K562 (cell line): ENCODE data around the gene ZNF195. TPM values are rescaled to one million over a fixed set of nuclear protein-coding genes. Genes with fewer than 3 reads are reported as not detected.

Source experiments
- CHD1 ChIP-seq: fragments of 200-600 bp; sonication (generic); IDR thresholded peaks from one replicate; pipeline ENCODE4 v1.6.1; 2012; ENCODE audit warnings: mild to moderate bottlenecking, moderate library complexity, low read length, inconsistent platforms
- CTBP1 ChIP-seq: fragments of 450-650 bp; IDR thresholded peaks from 2 replicates; pipeline ENCODE4 v1.6.1; 2016; ENCODE audit warnings: borderline replicate concordance
- CXXC5 ChIP-seq: fragments of 250-450 bp; sonication (Bioruptor Pico); IDR thresholded peaks from 2 replicates; pipeline ENCODE4 v1.8.0; 2022; ENCODE audit warnings: inconsistent platforms, mild to moderate bottlenecking, moderate library complexity
- DMBX1 ChIP-seq: fragments of 250-450 bp; sonication (Bioruptor Pico); IDR thresholded peaks from 2 replicates; pipeline ENCODE4 v1.8.0; 2022; ENCODE audit warnings: inconsistent platforms, mild to moderate bottlenecking, moderate library complexity, borderline replicate concordance
- POLR2H ChIP-seq: IDR thresholded peaks from 2 replicates; pipeline ENCODE4 v1.6.1; 2016; ENCODE audit warnings: missing genetic modification characterization, low read depth, mild to moderate bottlenecking, control low read depth, missing compliant biosample characterization, moderate library complexity
- SMARCE1 ChIP-seq: fragments of 450-650 bp; IDR thresholded peaks from 2 replicates; pipeline ENCODE4 v1.7.1; 2016; ENCODE audit warnings: mild to moderate bottlenecking
- polyA plus RNA-seq, 8 experiments: library from polyadenylated mRNA; depleted of rRNA in 4 of 8; stranded (reverse) in 5 of 8; unstranded in 3 of 8; fragments of >200 nt; fragmentation: Nextera tagmentation in 2 of 8; fragmentation: Illumina TruSeq in 1 of 8; extraction: Ambion mirVana in 2 of 8; extraction: Trizol in 1 of 8; gene quantifications; 2 replicates each; pipeline versions ENCODE4 v1.2.1 to v1.2.3, GENCODE V29; 2011 to 2014; ENCODE audit warnings: inconsistent platforms in 1 of 8, missing spikeins in 1 of 8
- total RNA-seq, 7 experiments: library from RNA; depleted of rRNA in 6 of 7; stranded (reverse); fragments of >200 nt in 6 of 7; fragmentation: Illumina TruSeq in 2 of 7; extraction: Trizol in 2 of 7; gene quantifications; 2 replicates each; pipeline versions ENCODE4 v1.2.1 to v1.2.3, GENCODE V29; 2011 to 2021; ENCODE audit warnings: low replicate concordance in 1 of 7
- TF ChIP-seq, protein P1 (sequence below): fragments of 450-650 bp; IDR thresholded peaks from 2 replicates; pipeline ENCODE4 v1.6.1; 2016; ENCODE audit warnings: mild to moderate bottlenecking, moderate library complexity
- TF ChIP-seq, protein P2 (sequence below): fragments of 250-450 bp; sonication (Bioruptor Pico); IDR thresholded peaks from 2 replicates; pipeline ENCODE4 v1.4.0; 2020

Gene ZNF195
- total and polyA plus RNA-seq, 9 of the 15 experiments (the other 6 are each of a cell fraction or from before 2014, with no cell fraction given) = 42.1 to 75.5 (median 60.4) TPM

DNA sequence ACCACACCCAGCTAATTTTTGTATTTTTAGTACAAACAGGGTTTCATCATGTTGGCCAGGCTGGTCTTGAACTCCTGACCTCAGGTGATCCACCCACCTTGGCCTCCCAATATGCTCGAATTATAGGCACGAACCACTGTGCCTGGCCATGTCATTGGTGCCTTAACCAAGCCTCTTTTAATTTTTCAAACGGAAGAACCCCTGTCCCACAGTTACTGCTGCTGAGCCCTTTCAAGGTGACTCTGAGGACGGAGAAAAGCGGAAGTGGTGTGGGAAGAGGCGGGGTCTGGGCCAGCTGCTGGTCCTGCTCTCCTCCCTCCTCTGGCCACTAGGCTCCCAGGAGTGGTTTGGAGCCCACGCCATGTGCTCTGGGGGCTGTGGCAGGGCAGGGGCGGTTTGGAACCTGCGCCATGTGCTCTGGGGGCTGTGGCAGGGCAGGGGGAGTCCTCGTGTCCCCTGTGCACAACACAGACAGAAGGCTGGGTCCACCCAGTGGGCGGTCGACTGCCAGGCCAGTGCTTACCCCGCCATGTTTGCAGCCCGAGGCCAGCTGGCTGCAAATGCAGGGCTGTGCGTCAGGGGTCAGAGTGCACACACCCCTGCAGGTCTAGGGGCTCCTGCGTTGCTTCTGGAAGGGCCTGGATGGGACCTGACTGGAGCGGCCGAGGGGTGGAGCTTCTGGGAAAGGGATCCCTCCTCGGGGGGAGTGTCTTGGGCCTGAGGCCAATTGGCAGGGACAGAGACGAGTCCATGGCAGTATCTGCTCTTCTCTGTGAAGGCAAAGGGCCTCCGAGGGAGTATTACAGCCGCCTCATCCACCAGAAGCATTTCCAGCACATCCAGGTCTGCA lies 25.4 kb upstream of the ZNF195 start (continued):
- TF ChIP-seq, protein P1, sequence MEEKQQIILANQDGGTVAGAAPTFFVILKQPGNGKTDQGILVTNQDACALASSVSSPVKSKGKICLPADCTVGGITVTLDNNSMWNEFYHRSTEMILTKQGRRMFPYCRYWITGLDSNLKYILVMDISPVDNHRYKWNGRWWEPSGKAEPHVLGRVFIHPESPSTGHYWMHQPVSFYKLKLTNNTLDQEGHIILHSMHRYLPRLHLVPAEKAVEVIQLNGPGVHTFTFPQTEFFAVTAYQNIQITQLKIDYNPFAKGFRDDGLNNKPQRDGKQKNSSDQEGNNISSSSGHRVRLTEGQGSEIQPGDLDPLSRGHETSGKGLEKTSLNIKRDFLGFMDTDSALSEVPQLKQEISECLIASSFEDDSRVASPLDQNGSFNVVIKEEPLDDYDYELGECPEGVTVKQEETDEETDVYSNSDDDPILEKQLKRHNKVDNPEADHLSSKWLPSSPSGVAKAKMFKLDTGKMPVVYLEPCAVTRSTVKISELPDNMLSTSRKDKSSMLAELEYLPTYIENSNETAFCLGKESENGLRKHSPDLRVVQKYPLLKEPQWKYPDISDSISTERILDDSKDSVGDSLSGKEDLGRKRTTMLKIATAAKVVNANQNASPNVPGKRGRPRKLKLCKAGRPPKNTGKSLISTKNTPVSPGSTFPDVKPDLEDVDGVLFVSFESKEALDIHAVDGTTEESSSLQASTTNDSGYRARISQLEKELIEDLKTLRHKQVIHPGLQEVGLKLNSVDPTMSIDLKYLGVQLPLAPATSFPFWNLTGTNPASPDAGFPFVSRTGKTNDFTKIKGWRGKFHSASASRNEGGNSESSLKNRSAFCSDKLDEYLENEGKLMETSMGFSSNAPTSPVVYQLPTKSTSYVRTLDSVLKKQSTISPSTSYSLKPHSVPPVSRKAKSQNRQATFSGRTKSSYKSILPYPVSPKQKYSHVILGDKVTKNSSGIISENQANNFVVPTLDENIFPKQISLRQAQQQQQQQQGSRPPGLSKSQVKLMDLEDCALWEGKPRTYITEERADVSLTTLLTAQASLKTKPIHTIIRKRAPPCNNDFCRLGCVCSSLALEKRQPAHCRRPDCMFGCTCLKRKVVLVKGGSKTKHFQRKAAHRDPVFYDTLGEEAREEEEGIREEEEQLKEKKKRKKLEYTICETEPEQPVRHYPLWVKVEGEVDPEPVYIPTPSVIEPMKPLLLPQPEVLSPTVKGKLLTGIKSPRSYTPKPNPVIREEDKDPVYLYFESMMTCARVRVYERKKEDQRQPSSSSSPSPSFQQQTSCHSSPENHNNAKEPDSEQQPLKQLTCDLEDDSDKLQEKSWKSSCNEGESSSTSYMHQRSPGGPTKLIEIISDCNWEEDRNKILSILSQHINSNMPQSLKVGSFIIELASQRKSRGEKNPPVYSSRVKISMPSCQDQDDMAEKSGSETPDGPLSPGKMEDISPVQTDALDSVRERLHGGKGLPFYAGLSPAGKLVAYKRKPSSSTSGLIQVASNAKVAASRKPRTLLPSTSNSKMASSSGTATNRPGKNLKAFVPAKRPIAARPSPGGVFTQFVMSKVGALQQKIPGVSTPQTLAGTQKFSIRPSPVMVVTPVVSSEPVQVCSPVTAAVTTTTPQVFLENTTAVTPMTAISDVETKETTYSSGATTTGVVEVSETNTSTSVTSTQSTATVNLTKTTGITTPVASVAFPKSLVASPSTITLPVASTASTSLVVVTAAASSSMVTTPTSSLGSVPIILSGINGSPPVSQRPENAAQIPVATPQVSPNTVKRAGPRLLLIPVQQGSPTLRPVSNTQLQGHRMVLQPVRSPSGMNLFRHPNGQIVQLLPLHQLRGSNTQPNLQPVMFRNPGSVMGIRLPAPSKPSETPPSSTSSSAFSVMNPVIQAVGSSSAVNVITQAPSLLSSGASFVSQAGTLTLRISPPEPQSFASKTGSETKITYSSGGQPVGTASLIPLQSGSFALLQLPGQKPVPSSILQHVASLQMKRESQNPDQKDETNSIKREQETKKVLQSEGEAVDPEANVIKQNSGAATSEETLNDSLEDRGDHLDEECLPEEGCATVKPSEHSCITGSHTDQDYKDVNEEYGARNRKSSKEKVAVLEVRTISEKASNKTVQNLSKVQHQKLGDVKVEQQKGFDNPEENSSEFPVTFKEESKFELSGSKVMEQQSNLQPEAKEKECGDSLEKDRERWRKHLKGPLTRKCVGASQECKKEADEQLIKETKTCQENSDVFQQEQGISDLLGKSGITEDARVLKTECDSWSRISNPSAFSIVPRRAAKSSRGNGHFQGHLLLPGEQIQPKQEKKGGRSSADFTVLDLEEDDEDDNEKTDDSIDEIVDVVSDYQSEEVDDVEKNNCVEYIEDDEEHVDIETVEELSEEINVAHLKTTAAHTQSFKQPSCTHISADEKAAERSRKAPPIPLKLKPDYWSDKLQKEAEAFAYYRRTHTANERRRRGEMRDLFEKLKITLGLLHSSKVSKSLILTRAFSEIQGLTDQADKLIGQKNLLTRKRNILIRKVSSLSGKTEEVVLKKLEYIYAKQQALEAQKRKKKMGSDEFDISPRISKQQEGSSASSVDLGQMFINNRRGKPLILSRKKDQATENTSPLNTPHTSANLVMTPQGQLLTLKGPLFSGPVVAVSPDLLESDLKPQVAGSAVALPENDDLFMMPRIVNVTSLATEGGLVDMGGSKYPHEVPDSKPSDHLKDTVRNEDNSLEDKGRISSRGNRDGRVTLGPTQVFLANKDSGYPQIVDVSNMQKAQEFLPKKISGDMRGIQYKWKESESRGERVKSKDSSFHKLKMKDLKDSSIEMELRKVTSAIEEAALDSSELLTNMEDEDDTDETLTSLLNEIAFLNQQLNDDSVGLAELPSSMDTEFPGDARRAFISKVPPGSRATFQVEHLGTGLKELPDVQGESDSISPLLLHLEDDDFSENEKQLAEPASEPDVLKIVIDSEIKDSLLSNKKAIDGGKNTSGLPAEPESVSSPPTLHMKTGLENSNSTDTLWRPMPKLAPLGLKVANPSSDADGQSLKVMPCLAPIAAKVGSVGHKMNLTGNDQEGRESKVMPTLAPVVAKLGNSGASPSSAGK = peak; percentile 97
- 0 out of 2 replicates have a peak, but pooled peaks have one; percentile 24 for TF ChIP-seq CTBP1
- peak; percentile 51; the same call in 1 of the 2 replicates for TF ChIP-seq DMBX1 (CRISPR knock-in tag)
- TF ChIP-seq CXXC5 (CRISPR knock-in tag) = peak; percentile 59
- TF ChIP-seq POLR2H (tag) = peak; percentile 59; the same call in 1 of the 2 replicates
- peak; percentile 41; the same call in 1 of the 2 replicates for TF ChIP-seq SMARCE1
- peak; percentile 81 for TF ChIP-seq CHD1
- TF ChIP-seq, protein P2, sequence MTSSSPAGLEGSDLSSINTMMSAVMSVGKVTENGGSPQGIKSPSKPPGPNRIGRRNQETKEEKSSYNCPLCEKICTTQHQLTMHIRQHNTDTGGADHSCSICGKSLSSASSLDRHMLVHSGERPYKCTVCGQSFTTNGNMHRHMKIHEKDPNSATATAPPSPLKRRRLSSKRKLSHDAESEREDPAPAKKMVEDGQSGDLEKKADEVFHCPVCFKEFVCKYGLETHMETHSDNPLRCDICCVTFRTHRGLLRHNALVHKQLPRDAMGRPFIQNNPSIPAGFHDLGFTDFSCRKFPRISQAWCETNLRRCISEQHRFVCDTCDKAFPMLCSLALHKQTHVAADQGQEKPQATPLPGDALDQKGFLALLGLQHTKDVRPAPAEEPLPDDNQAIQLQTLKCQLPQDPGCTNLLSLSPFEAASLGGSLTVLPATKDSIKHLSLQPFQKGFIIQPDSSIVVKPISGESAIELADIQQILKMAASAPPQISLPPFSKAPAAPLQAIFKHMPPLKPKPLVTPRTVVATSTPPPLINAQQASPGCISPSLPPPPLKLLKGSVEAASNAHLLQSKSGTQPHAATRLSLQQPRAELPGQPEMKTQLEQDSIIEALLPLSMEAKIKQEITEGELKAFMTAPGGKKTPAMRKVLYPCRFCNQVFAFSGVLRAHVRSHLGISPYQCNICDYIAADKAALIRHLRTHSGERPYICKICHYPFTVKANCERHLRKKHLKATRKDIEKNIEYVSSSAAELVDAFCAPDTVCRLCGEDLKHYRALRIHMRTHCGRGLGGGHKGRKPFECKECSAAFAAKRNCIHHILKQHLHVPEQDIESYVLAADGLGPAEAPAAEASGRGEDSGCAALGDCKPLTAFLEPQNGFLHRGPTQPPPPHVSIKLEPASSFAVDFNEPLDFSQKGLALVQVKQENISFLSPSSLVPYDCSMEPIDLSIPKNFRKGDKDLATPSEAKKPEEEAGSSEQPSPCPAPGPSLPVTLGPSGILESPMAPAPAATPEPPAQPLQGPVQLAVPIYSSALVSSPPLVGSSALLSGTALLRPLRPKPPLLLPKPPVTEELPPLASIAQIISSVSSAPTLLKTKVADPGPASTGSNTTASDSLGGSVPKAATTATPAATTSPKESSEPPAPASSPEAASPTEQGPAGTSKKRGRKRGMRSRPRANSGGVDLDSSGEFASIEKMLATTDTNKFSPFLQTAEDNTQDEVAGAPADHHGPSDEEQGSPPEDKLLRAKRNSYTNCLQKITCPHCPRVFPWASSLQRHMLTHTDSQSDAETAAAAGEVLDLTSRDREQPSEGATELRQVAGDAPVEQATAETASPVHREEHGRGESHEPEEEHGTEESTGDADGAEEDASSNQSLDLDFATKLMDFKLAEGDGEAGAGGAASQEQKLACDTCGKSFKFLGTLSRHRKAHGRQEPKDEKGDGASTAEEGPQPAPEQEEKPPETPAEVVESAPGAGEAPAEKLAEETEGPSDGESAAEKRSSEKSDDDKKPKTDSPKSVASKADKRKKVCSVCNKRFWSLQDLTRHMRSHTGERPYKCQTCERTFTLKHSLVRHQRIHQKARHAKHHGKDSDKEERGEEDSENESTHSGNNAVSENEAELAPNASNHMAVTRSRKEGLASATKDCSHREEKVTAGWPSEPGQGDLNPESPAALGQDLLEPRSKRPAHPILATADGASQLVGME (CRISPR knock-in tag) = 0 out of 2 replicates have a peak, but pooled peaks have one; percentile 56
